HG03135 (cell line): ENCODE data around the gene TRANK1.
A peak's percentile ranks its signal among the peaks of the same experiment; 100 is the strongest.
"Not testable (repeated sequence)": the region's sequence is repeated elsewhere in the genome, so short reads cannot be mapped to it uniquely, and the experiment has no call there.

Experiments
- ATAC-seq: cut with Tn5 transposase; IDR thresholded peaks from one replicate; pipeline ENCODE4 v1.9.1; 2021; ENCODE audit warnings: mild to moderate bottlenecking, moderate library complexity; ENCODE audit not compliant: unreplicated experiment

TRANK1 gene

DNA sequence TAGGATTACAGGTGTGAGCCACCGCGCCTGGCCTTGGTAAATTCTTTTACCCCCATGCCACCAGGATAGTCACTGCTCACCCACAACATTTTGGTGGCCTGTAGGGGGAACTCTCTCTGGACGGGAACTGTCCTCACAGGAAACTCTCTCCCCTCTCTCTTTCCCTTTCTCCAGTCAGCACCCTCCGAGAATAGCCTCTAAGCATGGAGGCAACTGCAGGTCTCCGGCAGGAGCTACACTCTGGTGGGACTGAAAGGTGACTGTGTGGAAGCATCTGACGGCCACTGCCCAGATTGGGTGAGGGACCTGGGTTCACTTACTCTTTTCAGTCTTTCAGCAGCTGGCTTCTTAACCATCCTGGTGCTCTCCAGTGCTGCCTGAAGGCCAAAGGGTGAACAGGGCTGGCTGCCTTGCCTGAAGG, 21.3 kb downstream of the TRANK1 start:
- no peak for ATAC-seq

DNA sequence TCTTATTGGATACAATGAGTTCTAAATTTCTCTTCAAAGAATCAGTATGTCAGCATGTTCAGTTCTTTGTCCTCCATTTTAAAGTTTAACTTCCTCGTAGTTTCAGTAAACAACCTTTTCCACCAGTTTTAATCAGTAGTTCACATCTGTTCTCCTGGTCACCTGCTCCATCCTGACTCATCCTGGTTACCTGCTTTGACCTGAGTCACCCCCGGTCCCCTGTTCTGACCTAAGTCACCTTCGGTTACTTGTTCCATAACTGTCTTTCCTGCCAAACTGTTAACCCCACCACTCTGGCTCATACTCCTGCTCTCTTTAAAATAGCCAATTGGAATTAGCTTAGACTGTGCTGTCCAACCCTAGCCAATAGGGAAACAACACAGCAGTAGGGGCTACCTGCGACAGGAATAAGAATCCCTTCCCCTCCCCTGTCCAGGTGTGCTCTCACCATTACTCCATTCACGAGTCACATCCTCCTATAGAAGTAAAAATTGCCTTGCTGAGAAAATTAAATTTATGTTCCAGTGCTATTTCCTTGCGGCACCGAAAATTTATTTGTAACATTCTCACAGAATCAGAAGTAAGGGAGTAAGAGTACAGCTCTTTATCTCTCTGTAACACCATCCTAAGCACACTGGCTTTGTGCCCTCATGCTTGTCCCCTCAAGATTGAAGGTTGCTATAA, 23.8 kb downstream of the TRANK1 start:
- ATAC-seq = no peak

DNA sequence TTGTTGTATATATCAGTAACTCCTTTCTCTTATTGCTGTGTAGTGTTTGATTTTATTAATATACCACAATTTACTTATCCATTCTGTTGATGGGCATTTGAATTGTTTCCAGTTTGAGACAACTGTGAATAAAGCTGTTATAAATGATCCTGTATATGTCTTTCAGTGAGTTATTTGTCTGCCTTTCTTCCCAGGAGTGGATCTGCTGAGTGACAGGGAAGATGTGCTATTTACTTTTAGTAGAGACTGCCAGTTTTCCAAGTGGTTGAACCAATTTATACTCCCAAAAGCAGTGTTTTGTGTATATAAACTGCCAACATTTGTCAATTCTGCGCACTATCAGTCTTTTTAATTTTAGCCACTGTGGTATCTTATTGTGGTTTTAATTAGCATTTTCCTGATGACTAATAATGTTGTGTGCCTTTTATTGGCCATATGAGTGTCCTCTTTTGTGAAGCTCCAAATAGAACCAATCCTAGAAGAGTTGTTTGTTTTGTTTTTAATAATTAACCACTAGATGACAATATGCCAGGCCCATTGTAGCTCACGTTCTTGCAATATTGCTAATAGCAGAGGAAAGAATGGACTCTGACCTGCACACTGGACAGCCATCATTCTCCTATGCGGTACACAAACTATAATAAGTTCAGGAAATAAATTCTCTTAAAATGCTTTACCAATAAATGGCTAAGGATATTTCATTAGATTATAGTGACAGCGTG, 25.3 kb downstream of the TRANK1 start:
- no peak for ATAC-seq

DNA sequence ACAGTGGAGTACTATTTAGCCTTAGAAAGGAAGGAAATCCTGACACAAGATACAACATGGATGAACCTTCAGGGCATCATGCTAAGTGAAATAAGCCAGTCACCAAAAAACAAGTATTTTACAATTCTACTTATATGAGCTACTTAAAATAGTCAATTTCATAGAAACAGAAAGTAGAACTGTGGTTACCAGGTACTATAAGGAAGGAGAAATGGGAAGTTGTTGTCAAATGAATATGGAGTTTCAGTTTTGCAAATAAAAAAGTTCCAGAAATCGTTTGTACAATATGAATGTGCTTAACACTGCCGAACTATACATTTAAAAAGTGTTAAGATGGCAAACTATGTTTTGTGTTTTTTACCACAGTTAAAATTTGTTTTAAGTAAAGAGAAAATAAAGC, 26.8 kb downstream of the TRANK1 start:
- ATAC-seq = peak; percentile 76

DNA sequence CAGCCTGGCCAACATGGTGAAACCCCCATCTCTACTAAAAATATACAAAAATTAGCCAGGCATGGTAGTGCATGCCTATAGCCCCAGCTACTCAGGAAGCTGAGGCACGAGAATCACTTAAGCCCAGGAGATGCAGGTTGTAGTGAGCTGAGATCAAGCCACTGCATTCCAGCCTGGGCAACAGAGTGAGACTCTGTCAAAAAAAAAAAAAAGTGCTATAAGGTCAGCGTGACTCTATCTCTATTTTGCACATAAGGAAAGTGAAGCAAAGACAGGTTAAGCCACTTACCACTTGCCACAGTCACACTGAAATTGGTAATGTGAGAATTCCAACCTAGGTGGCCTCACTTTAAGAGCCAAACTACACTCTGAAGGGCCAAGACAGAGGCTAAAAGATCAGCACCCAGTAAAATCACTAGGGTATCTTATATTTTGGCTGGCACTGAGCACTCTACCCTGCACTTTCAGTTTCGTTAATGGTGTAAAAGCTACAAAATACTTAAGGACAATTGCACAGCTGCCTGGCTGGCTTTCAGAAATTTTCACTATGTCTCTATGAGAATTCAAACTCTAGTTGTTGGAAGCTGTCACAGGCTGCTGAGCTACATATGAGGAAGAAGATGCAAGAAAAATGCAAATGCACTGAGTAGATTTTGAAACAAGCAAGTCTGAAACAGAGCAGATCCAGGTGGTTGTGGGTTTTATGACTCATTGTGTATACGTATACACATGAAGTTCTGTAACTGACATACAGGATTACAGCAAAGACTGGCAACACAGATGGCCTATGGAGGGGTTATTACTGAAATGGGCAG, 32.7 kb downstream of the TRANK1 start:
- ATAC-seq = peak; percentile 96

DNA sequence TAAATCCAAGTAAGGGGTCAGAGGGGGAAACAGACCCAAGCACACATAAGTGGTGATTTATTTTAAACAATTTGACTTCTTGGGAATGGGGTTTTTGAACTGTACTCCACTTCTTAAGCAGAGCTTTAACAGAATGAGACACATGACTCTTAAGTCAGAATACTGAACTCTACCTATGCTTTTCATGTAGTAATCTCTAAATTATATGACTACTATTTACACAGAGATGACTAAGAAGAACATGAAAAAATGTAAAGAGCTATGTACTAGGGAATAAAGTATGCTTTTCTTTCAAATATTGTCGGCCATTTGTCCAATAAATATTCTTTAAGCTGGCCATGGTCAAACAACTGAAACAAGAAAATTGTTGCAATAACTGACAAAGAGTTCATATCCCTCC, 35.2 kb downstream of the TRANK1 start:
- no peak for ATAC-seq

DNA sequence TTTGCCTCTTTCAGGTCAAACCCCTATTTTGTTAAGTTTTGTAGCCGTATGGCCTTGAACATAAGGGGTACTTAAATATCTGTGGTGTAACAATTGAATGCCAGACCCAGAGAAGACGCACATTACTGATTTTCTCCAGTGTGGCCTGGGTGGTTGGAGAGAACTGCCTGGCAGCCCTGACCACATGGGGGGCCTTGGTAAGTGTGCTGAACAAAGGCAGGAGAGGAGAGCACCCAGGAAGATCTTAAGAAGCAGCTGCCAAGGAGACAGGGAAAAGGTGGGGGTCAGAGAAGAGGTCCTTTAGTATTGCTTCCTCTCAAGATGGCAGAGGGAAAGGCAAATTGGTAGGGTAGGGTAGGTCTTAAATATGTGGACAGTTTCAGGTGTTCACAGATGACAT, 35.7 kb downstream of the TRANK1 start:
- no peak for ATAC-seq

DNA sequence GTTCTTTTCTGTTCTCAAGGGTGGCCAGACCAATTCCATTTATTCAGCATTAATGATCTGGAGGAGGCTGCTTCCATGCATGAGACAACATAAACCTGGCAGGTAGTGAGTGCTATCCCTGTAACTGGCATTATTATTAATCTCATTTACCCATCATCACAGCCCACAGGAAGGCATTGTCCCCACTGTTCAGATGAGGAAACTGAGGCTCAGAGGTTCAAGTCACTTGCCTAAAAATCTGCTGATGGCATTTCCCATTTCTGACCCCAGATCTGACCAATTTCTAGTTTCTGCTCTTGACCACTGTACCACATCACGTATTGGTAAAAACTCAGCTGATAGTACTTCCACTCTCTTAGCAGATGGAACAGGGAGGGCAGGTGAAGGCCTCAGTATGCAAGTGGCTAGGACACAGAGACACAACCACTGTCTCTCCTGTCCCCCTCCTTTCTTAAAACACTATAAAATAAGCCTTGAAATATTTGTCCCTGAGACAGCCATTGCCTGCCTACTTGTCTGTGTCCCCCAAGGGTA, 36.1 kb downstream of the TRANK1 start:
- no peak for ATAC-seq

DNA sequence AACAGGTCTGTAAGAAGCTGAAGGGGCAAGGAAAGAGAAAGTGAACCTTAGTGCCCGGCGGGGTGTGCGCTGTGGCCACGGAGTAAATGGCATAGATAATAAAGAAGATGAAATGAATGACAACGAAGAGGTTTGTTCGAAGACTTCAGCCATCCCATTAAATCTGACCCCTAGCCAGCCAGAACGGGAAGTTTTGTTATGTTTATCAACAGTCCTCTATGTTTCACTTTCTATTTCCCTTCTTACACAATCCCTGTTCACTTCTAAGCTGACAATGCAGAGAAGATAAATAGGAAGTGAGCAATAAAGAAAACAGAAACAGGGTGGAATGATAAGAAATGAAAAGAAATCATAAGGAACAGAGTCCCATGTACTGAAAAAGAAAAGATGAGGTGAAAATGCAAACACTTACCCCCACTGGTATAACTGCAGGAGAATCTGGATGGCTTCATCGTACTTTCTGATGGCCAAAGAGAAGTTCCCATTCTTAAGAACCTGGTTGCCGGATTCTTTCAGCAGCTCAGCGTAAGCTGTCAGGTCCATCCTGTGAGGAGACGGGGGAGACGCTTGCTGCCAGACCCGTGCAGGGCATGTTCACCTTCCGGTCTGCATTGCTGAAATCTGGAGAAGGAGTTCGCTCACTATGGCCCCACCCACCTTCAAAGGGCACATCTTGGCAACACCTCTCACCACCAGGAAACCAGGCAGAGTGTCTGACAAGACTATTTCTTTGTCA, 36.8 kb downstream of the TRANK1 start:
- ATAC-seq = no peak

DNA sequence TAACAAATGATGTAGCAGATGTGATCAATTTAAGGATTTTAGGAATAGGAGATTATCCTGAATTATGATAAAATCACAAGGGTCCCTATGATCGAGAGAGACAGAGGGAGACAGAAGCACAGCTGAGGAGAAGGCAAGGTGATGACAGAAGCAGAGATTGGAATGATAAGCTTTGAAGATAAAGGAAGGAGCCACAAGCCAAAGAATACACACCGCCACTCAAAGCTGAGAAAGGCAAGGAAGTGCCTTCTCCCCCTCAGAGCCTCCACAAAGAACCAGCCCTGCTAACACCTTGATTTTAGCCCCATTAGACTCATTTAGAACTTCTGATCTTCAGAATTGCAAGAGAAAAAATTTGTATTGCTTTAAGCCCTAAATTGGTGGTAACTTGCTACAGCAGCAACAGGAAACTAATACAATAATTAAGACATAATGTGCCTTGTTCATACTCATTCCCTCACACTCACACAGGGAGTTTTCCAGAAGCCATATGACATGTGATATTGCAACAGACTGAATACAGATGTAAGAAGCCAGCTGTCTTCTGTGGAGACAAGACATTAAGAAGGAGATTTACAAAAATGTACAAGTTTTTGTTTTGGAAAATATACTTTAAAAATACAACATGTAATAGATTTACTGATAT, 38.2 kb downstream of the TRANK1 start:
- no peak for ATAC-seq

DNA sequence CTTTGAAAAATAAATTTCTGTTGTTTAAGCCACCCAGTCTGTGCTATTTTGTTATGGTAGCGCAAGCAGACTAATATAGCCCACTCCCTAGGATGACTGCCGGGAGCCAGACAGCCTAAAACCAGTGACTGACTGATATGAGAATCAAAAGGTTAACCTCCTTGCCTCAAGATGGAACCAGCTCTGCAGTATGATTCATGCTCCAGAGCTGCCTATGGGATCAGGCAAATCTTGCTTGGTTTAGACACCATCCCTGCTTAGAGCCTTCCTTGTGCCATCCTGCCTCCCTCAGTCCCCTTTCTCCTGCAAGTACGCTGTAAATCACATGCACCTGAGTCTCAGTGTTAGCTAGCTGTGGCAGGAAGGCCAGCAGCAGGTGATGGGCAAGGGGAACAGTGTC, 39.3 kb downstream of the TRANK1 start:
- ATAC-seq = no peak

DNA sequence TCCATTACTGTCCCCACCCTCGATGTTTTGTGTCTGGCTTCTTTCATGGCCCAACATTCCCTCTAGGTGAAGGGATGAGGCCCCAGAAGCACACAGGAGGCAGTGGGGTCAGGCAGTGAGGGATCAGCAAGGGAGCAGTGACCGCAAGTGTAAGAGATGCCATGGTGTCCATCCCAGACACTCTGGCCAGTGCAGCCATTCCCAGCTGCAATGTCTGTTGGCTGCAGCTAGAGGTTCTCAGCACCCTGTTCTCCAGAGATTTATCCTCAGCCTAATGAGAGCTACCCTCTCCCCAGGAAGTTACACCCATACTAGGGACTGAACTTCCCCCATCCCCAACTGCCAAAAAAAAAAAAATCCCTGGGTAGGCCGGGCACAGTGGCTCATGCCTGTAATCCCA, 40.2 kb downstream of the TRANK1 start:
- no peak for ATAC-seq

DNA sequence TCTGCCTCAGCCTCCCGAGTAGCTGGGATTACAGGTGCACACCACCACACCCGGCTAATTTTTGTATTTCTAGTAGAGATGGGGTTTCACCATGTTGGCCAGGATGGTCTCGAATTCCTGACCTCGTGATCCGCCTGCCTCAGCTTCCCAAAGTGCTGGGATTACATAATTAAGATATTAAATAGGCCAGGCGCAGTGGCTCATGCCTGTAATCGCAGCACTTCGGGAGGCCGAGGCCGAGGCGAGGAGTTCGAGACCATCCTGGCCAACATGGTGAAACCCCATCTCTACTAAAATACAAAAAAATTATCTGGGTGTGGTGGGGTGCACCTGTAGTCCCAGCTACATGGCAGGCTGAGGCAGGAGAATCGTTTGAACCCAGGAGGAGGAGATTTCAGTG, 40.8 kb downstream of the TRANK1 start:
- not testable (repeated sequence) for ATAC-seq

DNA sequence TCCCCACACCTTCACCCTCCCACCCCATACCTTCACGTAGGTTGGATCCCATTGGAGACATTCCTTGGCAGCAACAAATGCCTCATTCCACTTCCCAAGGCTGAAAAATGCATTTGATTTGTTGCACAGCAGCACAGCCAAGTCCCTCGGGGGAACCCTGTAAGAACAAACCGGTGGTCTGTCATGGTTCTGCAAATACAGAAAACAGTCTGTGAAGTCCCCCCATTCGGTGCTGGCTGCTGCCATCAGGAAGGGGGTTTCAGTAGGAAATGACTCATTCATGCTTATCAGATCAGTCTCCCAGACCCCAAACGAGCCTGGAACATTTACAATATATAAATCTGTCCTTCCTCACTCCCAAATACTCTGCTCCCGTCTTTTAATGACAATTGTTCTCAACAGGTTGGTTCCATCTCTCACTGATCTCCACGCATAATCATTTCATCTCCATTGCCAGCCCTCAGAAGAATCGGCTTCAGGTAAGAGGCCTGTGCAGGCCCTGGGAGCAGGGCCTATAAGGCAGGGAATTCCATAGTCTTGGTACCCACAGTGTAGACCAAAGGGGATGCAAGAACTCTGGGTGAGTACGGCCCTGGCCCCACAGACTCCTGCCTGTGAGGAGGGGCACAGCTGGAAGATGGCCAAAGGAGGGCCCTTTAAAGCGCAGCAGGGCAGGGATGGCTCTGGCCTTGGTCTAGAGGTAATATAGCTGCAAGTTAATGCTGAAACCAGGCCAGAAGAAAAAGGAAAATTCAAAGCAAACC, 41.6 kb downstream of the TRANK1 start:
- no peak for ATAC-seq

DNA sequence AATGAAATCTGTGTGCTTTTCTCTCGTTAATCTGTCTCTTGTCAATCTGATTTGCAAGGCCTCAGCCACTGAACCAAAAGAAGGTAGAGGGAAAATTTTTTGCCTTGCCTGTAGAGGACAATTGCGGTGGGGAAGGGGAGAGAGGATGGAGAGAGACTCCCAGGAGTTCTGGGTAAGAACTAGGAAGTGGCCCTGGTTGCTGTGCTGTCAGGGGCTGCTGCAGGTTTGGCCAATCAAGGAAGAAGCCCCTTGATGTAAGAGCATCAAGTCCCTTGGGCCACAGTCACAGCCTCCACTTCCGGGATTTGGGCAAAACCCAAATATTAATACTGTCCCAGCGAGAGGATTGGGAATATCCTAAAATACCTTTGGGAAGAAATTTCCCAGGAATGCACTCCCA, 43.3 kb downstream of the TRANK1 start:
- ATAC-seq = no peak

DNA sequence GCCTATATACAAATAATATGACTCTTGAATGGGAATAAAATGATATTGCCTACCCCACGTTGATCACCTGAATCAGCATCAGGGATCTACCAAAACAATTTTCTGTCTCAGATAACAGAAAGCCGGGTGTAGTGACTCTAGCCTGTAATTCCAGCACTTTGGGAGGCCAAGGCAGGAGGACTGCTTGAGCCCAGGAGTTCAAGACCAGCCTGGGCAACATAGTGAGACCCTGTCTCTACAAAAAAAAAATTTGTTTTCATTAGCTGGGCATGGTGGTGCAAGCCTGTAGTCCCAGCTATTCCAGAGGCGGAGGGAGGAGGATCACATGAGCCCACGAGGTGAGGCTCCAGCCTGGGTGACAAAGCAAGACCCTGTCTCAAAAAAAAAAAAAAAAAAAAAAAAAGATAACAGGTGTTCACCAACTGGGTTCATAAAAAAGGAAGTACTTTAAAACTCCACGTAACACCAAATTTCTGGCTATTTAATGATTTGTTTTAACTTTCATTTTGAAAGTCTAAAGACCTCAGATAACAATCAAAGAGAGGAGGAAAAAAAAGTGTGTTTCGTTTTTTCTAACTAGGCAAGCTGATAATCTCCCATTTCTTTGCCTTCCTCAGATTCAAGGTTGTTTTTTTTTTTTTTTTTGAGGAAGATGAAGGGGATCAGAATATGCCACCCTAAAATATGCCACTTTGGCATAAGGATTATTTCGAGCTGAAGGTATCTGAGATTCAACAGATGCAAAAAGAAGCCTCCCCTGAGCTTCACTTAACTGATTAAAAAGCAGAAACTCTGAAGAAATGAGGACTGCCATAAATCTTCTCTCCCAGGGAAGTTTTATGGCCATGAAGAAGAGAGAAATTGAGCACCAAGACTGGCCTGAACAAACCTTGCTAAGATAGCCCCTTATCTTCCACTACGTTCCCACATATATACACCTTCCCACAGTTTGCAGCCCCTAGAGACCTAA, 44.1 kb downstream of the TRANK1 start:
- no peak for ATAC-seq

DNA sequence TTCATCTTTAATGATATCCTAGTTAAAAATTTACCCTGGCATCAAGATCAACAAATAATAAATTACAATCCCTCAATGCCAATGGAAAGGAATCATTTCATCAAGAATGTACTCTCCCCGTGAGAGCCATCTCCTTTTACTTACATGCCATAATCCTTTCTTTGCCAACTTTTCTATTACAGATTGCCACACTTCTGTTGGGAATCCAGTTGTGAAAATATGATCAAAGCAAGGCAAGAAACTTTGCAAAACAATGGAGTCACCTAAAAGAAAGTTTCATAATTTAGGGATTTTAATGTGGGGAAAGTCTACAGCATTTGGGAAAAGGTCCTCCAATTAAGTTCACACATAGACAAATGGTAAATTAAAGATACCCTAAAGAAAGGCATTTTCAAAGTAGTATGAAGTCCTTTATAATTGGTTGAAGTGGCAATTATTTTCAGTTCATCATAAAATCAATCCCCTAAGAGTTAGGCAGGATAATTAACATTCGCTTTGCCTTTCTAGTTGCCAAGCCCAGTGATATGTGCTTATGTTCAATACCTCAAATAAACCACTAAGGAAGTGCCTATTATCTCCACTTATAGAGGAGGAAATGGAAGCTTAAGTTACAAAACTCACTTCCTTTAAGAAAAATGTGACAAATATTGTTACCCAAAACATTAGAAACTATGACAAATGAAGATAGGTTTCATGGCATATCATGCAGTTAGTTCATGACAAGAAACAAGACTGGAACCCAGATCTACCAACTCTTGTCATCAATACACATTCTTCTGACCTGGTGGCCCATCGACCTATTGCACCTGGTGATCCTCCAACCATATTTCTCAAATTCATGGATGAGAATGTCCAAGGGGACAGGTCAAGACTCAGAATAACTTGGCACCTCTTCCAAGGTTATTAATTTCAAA, 49.1 kb downstream of the TRANK1 start:
- ATAC-seq = no peak
